ENCODE results near the gene HGS. TPM values are rescaled to one million over a fixed set of nuclear protein-coding genes. Genes with fewer than 3 reads are reported as not detected.

HGS gene
- total RNA-seq, 3 donors from 2014 or later, result 146 to 162 (median 147) TPM

- no peaks in the 10 kb centered on the region for H3K9me3 Mint-ChIP-seq
- peaks cover 18% of the 10 kb centered on the region for H3K4me1 Mint-ChIP-seq (ENCODE audit: low read depth)
- ATAC-seq (peak; percentile 82 to 83), DNase-seq (peak; percentile 75)
- H3K4me3 Mint-ChIP-seq, result peak within 1 kb of the TSS; percentile 81
- H3K36me3 Mint-ChIP-seq (ENCODE audit: insufficient read depth), result peaks cover 3% of the 10 kb centered on the region
- no peaks in the 10 kb centered on the region for H3K27me3 Mint-ChIP-seq (ENCODE audit: low read depth)
Measured at GRCh38 chr17:81711814-81712467, 28.1 kb downstream of the HGS start, which contains the start of gene SLC25A10. SLC25A10 (plus strand) TSS chr17:81712284; CDS start chr17:81712427, 143 bp downstream.

GRCh38 chr17:81712468-81713003 is 28.7 kb downstream of the HGS start:
- DNase-seq (no peak), ATAC-seq (peak; percentile 12 to 14)
- Mint-ChIP-seq H3K36me3 (ENCODE audit: insufficient read depth) (peaks cover 3% of the 10 kb centered on the region), H3K27me3 (ENCODE audit: low read depth) (no peaks in the 10 kb centered on the region), H3K9me3 (no peaks in the 10 kb centered on the region), H3K4me1 (ENCODE audit: low read depth) (peaks cover 18% of the 10 kb centered on the region), H3K4me3 (peak overlapping the region; percentile 81)

GRCh38 chr17:81713004-81713555 is 29.3 kb downstream of the HGS start:
- Mint-ChIP-seq H3K9me3 (no peaks in the 10 kb centered on the region), H3K36me3 (ENCODE audit: insufficient read depth) (peaks cover 3% of the 10 kb centered on the region), H3K4me1 (ENCODE audit: low read depth) (peaks cover 18% of the 10 kb centered on the region), H3K4me3 (peak overlapping the region; percentile 81), H3K27me3 (ENCODE audit: low read depth) (no peaks in the 10 kb centered on the region)
- ATAC-seq (no peak), DNase-seq (no peak)

GRCh38 chr17:81713556-81714411 is 30.0 kb downstream of the HGS start:
- DNase-seq (no peak), ATAC-seq (no peak)
- H3K36me3 Mint-ChIP-seq (ENCODE audit: insufficient read depth), result peaks cover 2% of the 10 kb centered on the region
- H3K4me1 Mint-ChIP-seq (ENCODE audit: low read depth), result peaks cover 18% of the 10 kb centered on the region
- H3K4me3 Mint-ChIP-seq, result peak overlapping the region; percentile 81
- no peaks in the 10 kb centered on the region for H3K27me3 Mint-ChIP-seq (ENCODE audit: low read depth)
- H3K9me3 Mint-ChIP-seq, result no peaks in the 10 kb centered on the region

- H3K4me3 Mint-ChIP-seq, result no peak overlapping the region
- H3K36me3 Mint-ChIP-seq (ENCODE audit: insufficient read depth), result no peaks in the 10 kb centered on the region
- DNase-seq (no peak), ATAC-seq (no peak)
- H3K4me1 Mint-ChIP-seq (ENCODE audit: low read depth), result peaks cover 18% of the 10 kb centered on the region
- H3K9me3 Mint-ChIP-seq, result no peaks in the 10 kb centered on the region
- no peaks in the 10 kb centered on the region for H3K27me3 Mint-ChIP-seq (ENCODE audit: low read depth)
Measured at GRCh38 chr17:81714412-81715106, 30.7 kb downstream of the HGS start.

GRCh38 chr17:81715107-81715871 is 31.5 kb downstream of the HGS start:
- Mint-ChIP-seq H3K4me1 (ENCODE audit: low read depth) (peaks cover 16% of the 10 kb centered on the region), H3K4me3 (no peak overlapping the region), H3K36me3 (ENCODE audit: insufficient read depth) (no peaks in the 10 kb centered on the region), H3K27me3 (ENCODE audit: low read depth) (no peaks in the 10 kb centered on the region), H3K9me3 (no peaks in the 10 kb centered on the region)
- DNase-seq, result no peak
- ATAC-seq, result no peak

GRCh38 chr17:81715872-81716673 is 32.3 kb downstream of the HGS start:
- H3K4me3 Mint-ChIP-seq, result no peak overlapping the region
- ATAC-seq (no peak), DNase-seq (no peak)
- no peaks in the 10 kb centered on the region for H3K36me3 Mint-ChIP-seq (ENCODE audit: insufficient read depth)
- H3K4me1 Mint-ChIP-seq (ENCODE audit: low read depth), result peaks cover 9% of the 10 kb centered on the region
- no peaks in the 10 kb centered on the region for H3K9me3 Mint-ChIP-seq
- H3K27me3 Mint-ChIP-seq (ENCODE audit: low read depth), result no peaks in the 10 kb centered on the region

- no peak for ATAC-seq
- Mint-ChIP-seq H3K36me3 (ENCODE audit: insufficient read depth) (no peaks in the 10 kb centered on the region), H3K27me3 (ENCODE audit: low read depth) (no peaks in the 10 kb centered on the region), H3K4me1 (ENCODE audit: low read depth) (peaks cover 5% of the 10 kb centered on the region), H3K9me3 (no peaks in the 10 kb centered on the region), H3K4me3 (no peak overlapping the region)
- no peak for DNase-seq
Measured at GRCh38 chr17:81716674-81716996, 32.8 kb downstream of the HGS start.

GRCh38 chr17:81717049-81717765 is 33.4 kb downstream of the HGS start:
- Mint-ChIP-seq H3K9me3 (no peaks in the 10 kb centered on the region), H3K27me3 (ENCODE audit: low read depth) (no peaks in the 10 kb centered on the region), H3K4me1 (ENCODE audit: low read depth) (peaks cover 4% of the 10 kb centered on the region), H3K36me3 (ENCODE audit: insufficient read depth) (no peaks in the 10 kb centered on the region), H3K4me3 (no peak overlapping the region)
- ATAC-seq, result no peak
- no peak for DNase-seq

- Mint-ChIP-seq H3K36me3 (ENCODE audit: insufficient read depth) (no peaks in the 10 kb centered on the region), H3K9me3 (no peaks in the 10 kb centered on the region), H3K4me1 (ENCODE audit: low read depth) (peaks cover 2% of the 10 kb centered on the region), H3K4me3 (no peak overlapping the region), H3K27me3 (ENCODE audit: low read depth) (no peaks in the 10 kb centered on the region)
- ATAC-seq (no peak), DNase-seq (no peak)
Measured at GRCh38 chr17:81717766-81718089, 33.9 kb downstream of the HGS start.

- H3K4me1 Mint-ChIP-seq (ENCODE audit: low read depth), result no peaks in the 10 kb centered on the region
Measured at GRCh38 chr17:81719410-81720266, 35.8 kb downstream of the HGS start.

More at GRCh38 chr17:81719410-81720266, 35.8 kb downstream of the HGS start:
- Mint-ChIP-seq H3K27me3 (ENCODE audit: low read depth) (peaks cover 9% of the 10 kb centered on the region), H3K4me3 (no peak overlapping the region), H3K36me3 (ENCODE audit: insufficient read depth) (no peaks in the 10 kb centered on the region), H3K9me3 (no peaks in the 10 kb centered on the region)
- ATAC-seq (no peak), DNase-seq (no peak)
